ENCODE results near the gene HCN2. TPM values are rescaled to one million over a fixed set of nuclear protein-coding genes. Genes with fewer than 3 reads are reported as not detected.
"Not testable (repeated sequence)": the region's sequence is repeated elsewhere in the genome, so short reads cannot be mapped to it uniquely, and the experiment has no call there.

HCN2 gene
- total RNA-seq, 3 donors from 2014 or later: under 0.01 to 0.44 TPM; not detected in 1

- no peak for DNase-seq (ENCODE audit: low spot score in 2 of 2)
- intact Hi-C loops (cut with DNase I; ENCODE audit: low total_unique reads): no loop called here
- Histone ChIP-seq H3K36me3 (no peaks in the 10 kb centered on the region), H3K9me3 (no peaks in the 10 kb centered on the region), H3K4me3 (no peak overlapping the region), H3K4me1 (peaks cover 0 to 13% of the 10 kb centered on the region in 2 donors), H3K27ac (no peak overlapping the region), H3K27me3 (no peaks in the 10 kb centered on the region)
- no peak for TF ChIP-seq POLR2A (IDR thresholded peaks at IDR 0.05)
- no peak for TF ChIP-seq POLR2AphosphoS5 (IDR thresholded peaks at IDR 0.05)
Observed at GRCh38 chr19:628168-628567, 38.5 kb downstream of the HCN2 start.

DNA sequence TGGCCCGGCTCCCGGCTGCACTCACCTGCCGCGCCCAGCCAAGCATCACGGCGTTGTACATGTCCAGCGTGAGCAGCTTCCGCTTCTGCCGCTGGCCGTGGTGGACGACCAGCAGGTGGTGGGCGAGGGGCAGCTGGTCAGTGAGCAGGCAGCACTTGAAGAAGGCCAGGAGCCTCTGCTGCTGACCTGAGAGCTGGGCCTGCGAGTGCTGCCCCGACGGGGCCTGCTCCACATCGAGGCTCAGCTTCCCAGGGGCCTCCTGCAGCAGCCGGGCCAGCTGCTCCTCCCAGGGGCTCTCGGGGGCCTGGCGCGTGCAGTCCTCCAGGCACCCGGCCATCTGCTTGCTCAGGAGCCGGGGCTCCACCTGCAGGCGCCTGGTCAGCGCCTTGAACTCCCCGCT lies 39.8 kb downstream of the HCN2 start:
- intact Hi-C loops (cut with DNase I; ENCODE audit: low total_unique reads); H3K9me3 ChIP-seq; H3K36me3 ChIP-seq; H3K27ac ChIP-seq; DNase-seq (ENCODE audit: low spot score in 2 of 2); H3K4me3 ChIP-seq; H3K27me3 ChIP-seq: not testable (repeated sequence)
- peaks cover 4 to 13% of the 10 kb centered on the region in 2 donors for H3K4me1 ChIP-seq

DNA sequence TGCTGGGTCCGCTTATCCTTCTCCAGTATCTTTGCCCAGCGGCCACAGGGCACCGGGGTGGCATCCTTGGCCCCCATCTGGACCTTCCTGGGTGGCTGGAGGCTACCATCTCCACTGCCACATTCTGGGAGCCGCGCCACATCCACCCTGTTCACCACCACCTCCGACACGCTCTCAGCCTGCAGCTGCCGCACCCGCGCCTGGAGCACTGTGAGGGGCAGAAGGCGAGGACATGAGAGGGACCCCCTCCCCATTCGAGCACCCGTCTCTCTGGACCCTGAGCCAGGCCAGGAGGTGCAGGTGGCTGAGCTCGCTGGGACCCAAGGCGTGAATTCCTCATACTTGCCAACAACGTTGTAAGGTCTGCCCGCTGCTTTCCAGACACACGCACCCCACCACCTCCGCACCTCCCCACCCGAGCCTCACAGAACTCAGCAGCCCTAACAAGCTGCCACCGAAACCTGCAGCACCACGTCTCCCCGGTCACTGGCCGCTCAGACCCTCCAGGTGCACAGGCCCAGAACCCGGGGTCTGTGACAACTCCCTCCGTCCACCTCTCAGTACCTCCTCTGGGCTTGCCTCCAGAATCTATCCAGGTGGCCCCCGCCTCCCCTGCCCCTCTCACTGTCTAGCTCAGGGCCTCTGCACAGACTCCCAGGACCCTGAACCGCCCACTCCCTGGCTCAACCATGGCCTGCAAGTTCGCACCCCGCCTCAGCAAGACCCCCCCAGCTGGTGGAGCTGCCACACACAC lies 40.5 kb downstream of the HCN2 start:
- TF ChIP-seq, protein P1, sequence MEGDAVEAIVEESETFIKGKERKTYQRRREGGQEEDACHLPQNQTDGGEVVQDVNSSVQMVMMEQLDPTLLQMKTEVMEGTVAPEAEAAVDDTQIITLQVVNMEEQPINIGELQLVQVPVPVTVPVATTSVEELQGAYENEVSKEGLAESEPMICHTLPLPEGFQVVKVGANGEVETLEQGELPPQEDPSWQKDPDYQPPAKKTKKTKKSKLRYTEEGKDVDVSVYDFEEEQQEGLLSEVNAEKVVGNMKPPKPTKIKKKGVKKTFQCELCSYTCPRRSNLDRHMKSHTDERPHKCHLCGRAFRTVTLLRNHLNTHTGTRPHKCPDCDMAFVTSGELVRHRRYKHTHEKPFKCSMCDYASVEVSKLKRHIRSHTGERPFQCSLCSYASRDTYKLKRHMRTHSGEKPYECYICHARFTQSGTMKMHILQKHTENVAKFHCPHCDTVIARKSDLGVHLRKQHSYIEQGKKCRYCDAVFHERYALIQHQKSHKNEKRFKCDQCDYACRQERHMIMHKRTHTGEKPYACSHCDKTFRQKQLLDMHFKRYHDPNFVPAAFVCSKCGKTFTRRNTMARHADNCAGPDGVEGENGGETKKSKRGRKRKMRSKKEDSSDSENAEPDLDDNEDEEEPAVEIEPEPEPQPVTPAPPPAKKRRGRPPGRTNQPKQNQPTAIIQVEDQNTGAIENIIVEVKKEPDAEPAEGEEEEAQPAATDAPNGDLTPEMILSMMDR (IDR thresholded peaks at IDR 0.05): no peak
- no peak for TF ChIP-seq POLR2AphosphoS5 (IDR thresholded peaks at IDR 0.05)
- TF ChIP-seq POLR2A (IDR thresholded peaks at IDR 0.05): no peak
- intact Hi-C loops (cut with DNase I; ENCODE audit: low total_unique reads): no loop called here
- no peaks in the 10 kb centered on the region for H3K9me3 ChIP-seq
- H3K4me3 ChIP-seq: no peak overlapping the region
- H3K27me3 ChIP-seq: no peaks in the 10 kb centered on the region
- peaks cover 4 to 13% of the 10 kb centered on the region in 2 donors for H3K4me1 ChIP-seq
- DNase-seq (ENCODE audit: low spot score in 2 of 2): no peak
- H3K36me3 ChIP-seq: no peaks in the 10 kb centered on the region
- H3K27ac ChIP-seq: no peak overlapping the region

- TF ChIP-seq POLR2AphosphoS5 (IDR thresholded peaks at IDR 0.05): no peak
- Histone ChIP-seq H3K9me3 (no peaks in the 10 kb centered on the region), H3K27ac (peak overlapping the region; percentile 54 to 55), H3K4me3 (peak overlapping the region; percentile 65 to 78 (median 69)), H3K27me3 (no peaks in the 10 kb centered on the region), H3K36me3 (no peaks in the 10 kb centered on the region), H3K4me1 (peaks cover 4 to 13% of the 10 kb centered on the region in 2 donors)
- no peak for DNase-seq (ENCODE audit: low spot score in 2 of 2)
- intact Hi-C loops (cut with DNase I; ENCODE audit: low total_unique reads): no loop called here
Observed at GRCh38 chr19:632579-633067, 42.9 kb downstream of the HCN2 start.

DNA sequence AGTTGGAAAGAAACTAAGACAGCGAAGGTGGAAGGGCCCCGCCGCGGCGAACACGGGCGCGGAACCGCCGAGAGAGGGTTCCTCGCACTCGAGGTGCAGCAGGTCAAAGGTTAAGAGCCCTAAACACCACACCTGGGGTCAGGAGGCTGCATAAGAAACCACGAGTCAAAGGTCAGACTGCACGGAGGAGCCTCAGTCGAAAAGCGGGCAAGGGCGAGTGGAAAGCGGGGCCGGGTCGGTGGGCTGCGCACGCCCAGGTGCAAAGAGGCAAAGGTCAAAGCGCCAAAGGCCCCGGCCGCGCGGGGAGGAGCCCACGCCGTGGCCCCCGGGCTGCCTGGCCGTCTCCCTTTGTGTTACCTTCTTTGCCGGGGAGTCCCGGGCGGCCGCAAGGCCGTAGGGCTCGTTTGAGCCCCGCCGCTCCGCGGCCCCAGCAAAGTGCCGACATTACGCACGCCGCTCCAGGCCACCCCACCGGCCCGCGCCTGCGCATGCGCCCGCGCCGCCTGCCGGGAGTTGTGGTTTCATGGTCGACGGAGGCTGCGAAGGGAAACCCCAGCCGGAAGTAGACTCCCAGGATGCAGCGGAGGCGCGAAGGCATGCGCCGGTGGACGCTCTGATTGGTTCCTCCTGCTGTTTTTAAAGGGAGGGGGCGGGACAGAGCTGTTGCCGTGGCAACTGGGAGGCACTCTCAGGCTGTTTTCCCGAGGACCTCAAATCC lies 43.5 kb downstream of the HCN2 start, which contains the start of gene POLRMT:
Gene POLRMT, minus strand, starts transcription at position 470 of the 718 bp plus-strand sequence. Its CDS starts 25 bp downstream, at position 445.
- TF ChIP-seq POLR2AphosphoS5 (IDR thresholded peaks at IDR 0.05) (peak in 2 of 3 donors; percentile 56 to 58), POLR2A (IDR thresholded peaks at IDR 0.05) (no peak)
- TF ChIP-seq, protein P1 (IDR thresholded peaks at IDR 0.05): no peak
- peaks cover 4 to 13% of the 10 kb centered on the region in 2 donors for H3K4me1 ChIP-seq
- no peaks in the 10 kb centered on the region for H3K9me3 ChIP-seq
- peak; percentile 98 for DNase-seq (ENCODE audit: low spot score in 2 of 2)
- H3K27me3 ChIP-seq: no peaks in the 10 kb centered on the region
- no peaks in the 10 kb centered on the region for H3K36me3 ChIP-seq
- intact Hi-C loops (cut with DNase I; ENCODE audit: low total_unique reads): no loop called here
- H3K27ac ChIP-seq: peak within 1 kb of the TSS; percentile 54 to 55
- H3K4me3 ChIP-seq: peak within 1 kb of the TSS; percentile 65 to 78 (median 69)

GRCh38 chr19:633786-634639 lies 44.3 kb downstream of the HCN2 start:
- Histone ChIP-seq H3K27ac (peak overlapping the region in 1 of 2 donors; percentile 55), H3K4me3 (peak overlapping the region; percentile 65 to 78 (median 69)), H3K27me3 (no peaks in the 10 kb centered on the region), H3K9me3 (no peaks in the 10 kb centered on the region), H3K4me1 (peaks cover 4 to 18% of the 10 kb centered on the region in 2 donors), H3K36me3 (no peaks in the 10 kb centered on the region)
- intact Hi-C loops (cut with DNase I; ENCODE audit: low total_unique reads): no loop called here
- TF ChIP-seq POLR2A (IDR thresholded peaks at IDR 0.05): no peak
- TF ChIP-seq, protein P1 (IDR thresholded peaks at IDR 0.05): no peak
- TF ChIP-seq POLR2AphosphoS5 (IDR thresholded peaks at IDR 0.05): no peak
- no peak for DNase-seq (ENCODE audit: low spot score in 2 of 2)

All from breast epithelium (tissue), 4 donors.